IPS-15b (cell line): Measurements from ENCODE around the gene CCNB1IP1.

Experiments
- H3K27me3 ChIP-seq: one replicate; pipeline ENCODE4 v1.6.1; 2013; ENCODE audit warnings: low read length; ENCODE audit not compliant: control insufficient read depth, insufficient read depth
- H3K36me3 ChIP-seq: one replicate; pipeline ENCODE4 v1.6.1; 2013; ENCODE audit warnings: low read length; ENCODE audit not compliant: control insufficient read depth, insufficient read depth
- H3K4me1 ChIP-seq: one replicate; pipeline ENCODE4 v1.6.1; 2013; ENCODE audit warnings: mild to moderate bottlenecking, low read length; ENCODE audit not compliant: control insufficient read depth, insufficient read depth
- H3K4me3 ChIP-seq: one replicate; pipeline ENCODE4 v1.5.1; 2013; ENCODE audit warnings: low read depth, low read length
- H3K9ac ChIP-seq: one replicate; pipeline ENCODE4 v1.6.1; 2013; ENCODE audit warnings: low read depth, mild to moderate bottlenecking, low read length
- H3K9me3 ChIP-seq: one replicate; pipeline ENCODE4 v1.6.1; 2013; ENCODE audit warnings: mild to moderate bottlenecking, low read length; ENCODE audit not compliant: control insufficient read depth, insufficient read depth

The CCNB1IP1 gene

DNA sequence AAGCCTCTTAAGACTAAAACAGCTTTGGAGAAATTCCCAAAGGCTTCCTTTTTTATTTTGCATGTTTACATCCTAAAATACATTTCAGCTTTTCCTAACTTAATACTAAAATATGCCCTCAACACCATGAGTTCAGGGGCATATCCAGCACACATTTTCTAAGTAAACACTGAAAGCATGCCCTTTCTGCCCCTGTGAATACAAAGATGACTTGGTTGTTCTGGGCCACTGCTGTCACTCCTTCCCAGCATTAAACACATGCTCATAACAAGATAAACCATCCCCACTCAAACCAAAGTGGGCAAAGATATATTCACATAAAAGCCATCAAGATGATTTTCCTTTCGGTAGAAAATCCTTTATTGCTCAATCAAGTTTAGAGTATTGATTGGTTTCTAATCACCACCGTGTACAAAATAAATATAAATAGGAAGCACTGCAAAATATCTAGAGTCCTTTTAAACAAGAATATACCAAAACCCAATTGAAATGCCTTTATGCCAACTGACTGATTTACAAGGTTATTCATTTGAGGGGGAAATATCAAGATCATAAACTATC is 1.9 kb downstream of the CCNB1IP1 start:
- peaks cover 9% of the 10 kb centered on the region for H3K36me3 ChIP-seq
- H3K27me3 ChIP-seq, result no peaks in the 10 kb centered on the region
- H3K9ac ChIP-seq, result peak overlapping the region; percentile 16
- peaks cover 5% of the 10 kb centered on the region for H3K4me1 ChIP-seq
- H3K4me3 ChIP-seq, result peak overlapping the region; percentile 45
- H3K9me3 ChIP-seq, result no peaks in the 10 kb centered on the region

DNA sequence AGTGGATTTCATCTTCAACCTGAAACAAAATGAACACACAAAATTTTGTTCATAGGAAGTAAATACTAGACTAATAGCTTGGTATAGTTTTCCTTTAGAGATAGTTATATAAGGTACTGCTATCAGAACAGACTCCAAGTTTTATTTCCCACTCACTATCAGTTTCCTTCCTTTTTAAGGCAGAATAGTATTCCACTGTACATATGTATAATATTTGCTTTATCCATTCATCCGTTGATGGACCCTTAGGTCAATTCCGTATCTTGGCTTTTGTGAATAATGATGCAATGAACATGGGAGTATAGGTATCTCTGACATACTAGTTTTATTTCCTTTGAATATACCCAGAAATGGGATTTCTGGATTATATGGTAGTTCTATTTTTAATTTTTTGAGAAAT is 3.7 kb downstream of the CCNB1IP1 start:
- peaks cover 5% of the 10 kb centered on the region for H3K4me1 ChIP-seq
- no peaks in the 10 kb centered on the region for H3K27me3 ChIP-seq
- H3K9me3 ChIP-seq, result no peaks in the 10 kb centered on the region
- no peak overlapping the region for H3K9ac ChIP-seq
- peaks cover 16% of the 10 kb centered on the region for H3K36me3 ChIP-seq
- no peak overlapping the region for H3K4me3 ChIP-seq

DNA sequence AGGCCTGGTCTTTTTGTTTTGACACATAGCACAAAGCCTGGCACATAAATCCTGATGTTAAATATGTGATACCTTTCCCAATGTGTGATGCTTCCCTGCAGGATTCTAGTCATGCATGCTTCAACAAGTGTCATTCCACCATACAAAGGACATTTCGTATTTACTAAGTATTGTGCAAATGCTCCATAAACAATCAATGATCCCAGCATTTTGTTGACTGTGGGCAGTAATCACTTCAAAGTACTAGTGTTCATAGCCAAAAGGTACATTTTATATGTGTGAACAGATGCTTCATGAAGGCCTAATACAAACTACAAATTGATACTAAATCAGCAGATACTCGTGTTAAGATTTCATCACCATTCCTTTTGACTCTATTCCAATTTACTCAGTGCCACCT is 4.4 kb downstream of the CCNB1IP1 start:
- Histone ChIP-seq H3K9ac (no peak overlapping the region), H3K27me3 (no peaks in the 10 kb centered on the region), H3K4me1 (peaks cover 5% of the 10 kb centered on the region), H3K4me3 (no peak overlapping the region), H3K36me3 (peaks cover 16% of the 10 kb centered on the region), H3K9me3 (no peaks in the 10 kb centered on the region)

DNA sequence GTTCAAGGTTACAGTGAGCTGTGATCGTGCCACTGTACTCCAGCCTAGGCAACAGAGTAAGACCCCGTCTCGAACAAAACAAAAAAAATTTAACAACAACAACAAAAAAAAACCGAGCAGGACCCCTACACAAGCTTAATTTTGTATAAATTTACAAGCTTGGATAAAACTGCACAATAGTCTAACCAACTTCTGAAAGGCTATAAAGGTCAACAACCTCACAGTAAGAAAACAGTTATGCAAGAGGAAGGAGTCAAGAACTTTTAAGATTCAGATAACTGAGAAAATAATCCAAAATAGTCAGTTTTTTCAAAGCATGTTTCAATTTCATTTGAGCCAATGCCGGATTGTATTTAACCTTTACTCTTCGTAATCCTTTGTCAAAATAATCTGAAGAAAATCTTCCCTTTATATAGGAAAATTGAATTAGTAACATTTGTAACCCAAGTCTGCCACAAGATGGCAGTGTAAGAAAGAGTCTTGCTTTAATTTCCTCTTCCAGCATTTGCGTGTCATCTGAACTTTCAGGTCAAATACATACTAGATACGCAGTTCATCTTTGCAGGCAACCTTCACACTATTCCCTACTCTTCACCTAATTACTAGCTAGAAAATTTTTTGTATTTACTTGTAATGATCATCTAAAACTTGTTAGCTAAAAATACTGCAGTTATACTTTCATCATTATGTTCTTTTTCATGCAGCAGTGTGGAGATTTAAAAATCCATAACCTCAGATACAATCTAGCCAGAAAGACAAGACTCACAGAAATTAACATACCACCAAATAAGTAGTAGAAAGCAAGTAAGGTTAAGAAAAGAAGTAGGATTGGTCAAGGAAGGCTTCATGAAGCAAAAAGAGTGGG is 5.8 kb downstream of the CCNB1IP1 start:
- Histone ChIP-seq H3K9me3 (no peaks in the 10 kb centered on the region), H3K4me3 (no peak overlapping the region), H3K27me3 (no peaks in the 10 kb centered on the region), H3K36me3 (peaks cover 16% of the 10 kb centered on the region), H3K9ac (no peak overlapping the region), H3K4me1 (peaks cover 5% of the 10 kb centered on the region)

DNA sequence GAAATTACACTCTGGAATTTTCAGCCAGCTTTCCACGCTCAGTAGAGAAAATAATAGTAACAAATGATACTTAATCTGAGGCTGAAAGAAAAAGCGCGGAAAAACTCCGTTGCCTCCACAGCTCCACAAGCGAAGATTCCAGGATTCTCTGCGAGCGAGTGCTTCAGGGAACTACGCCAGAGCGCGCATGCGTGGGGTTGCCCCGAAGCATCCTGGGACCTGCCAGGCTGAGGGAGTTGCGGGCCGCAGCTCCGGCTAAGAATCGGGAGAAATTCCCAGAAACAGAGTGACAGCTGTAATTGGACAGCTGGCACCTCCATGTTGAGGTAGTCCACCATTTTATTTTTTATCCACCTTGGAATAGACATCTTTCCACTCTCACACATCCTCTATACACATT is 15.4 kb downstream of the CCNB1IP1 start:
- H3K4me1 ChIP-seq, result no peaks in the 10 kb centered on the region
- H3K4me3 ChIP-seq, result no peak overlapping the region
- H3K9ac ChIP-seq, result no peak overlapping the region
- no peaks in the 10 kb centered on the region for H3K27me3 ChIP-seq
- no peaks in the 10 kb centered on the region for H3K9me3 ChIP-seq
- peaks cover 36% of the 10 kb centered on the region for H3K36me3 ChIP-seq

DNA sequence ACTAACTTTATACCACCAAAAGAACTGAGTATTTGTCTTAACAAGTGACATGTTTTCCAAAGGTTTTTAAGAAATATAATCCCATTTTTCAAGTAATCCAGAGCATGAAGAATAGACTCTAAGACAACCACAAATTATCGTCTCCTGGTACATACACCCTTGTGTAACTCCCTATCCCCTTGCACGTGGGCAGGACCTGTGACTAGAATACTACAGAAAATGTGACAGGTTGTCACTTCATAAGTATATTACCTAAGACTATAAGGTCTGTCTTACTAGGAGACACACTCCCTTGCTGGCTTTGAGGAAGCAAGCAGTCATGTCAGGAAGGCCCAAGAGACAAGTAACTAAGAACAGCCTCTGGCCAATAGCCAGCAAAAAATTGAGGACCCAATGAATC is 19.1 kb downstream of the CCNB1IP1 start:
- H3K9ac ChIP-seq, result no peak overlapping the region
- no peaks in the 10 kb centered on the region for H3K9me3 ChIP-seq
- no peak overlapping the region for H3K4me3 ChIP-seq
- peaks cover 40% of the 10 kb centered on the region for H3K36me3 ChIP-seq
- no peaks in the 10 kb centered on the region for H3K27me3 ChIP-seq
- no peaks in the 10 kb centered on the region for H3K4me1 ChIP-seq

DNA sequence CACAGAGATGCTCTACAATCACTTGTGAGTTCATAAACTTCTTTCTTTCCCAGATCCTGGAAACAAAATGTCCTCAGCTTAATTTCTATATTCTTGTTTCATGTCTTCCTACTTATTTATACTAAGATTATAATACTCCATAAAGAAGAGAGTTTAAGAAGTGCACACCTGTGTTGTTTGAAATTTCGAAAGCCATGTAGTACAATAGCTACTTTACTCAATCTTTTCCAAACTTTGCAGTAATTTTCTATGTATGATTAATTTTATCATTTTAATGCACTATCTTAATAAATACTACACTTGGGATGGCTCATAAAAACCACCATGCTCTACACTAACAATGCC is 27.0 kb downstream of the CCNB1IP1 start:
- Histone ChIP-seq H3K4me3 (peak overlapping the region; percentile 94), H3K9me3 (no peaks in the 10 kb centered on the region), H3K27me3 (no peaks in the 10 kb centered on the region), H3K9ac (no peak overlapping the region), H3K4me1 (no peaks in the 10 kb centered on the region), H3K36me3 (no peaks in the 10 kb centered on the region)

DNA sequence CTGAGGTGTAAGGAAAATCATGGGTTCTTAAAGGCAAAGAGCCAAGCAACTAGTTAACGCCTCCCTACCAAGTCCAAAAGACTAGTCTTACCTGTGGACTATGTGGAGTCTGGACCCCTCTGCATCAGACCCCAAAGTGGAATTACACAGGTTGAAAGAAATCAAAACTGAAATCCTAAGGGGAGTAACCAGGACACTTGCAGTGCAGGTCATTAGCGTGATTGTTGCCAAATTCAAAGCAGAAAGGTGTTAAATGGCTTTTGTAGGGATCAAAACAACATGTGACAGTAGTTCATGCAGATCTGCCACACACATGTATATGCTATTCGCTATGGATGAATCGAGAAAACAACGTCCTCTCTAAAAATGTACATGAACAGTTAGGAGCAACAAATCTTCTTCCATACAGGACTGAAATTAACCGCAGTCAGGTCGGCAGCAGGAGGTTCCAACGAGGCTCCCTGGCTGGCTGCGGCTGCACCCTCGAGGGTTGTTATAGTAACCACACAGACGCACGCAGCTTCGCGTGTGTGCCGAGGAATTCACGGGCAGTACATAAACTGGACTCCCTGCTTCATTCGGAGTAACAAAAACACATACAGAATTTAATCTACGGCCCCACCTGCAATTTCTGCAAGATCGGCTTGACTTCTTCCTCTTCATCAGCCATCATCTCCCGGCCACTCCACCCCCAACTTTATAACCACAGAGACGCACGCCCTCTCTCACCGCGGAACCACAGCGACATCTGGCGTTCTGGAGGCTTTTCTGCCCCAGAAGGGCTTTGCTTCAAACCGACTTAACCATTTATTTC is 27.6 kb downstream of the CCNB1IP1 start, which contains the start of gene TTC5:
Gene TTC5, minus strand, starts transcription at position 687 of the 814 bp plus-strand sequence. Its CDS starts 14 bp downstream, at position 673.
- peak within 1 kb of the TSS; percentile 94 for H3K4me3 ChIP-seq
- no peaks in the 10 kb centered on the region for H3K27me3 ChIP-seq
- H3K4me1 ChIP-seq, result no peaks in the 10 kb centered on the region
- peaks cover under 1% of the 10 kb centered on the region for H3K36me3 ChIP-seq
- H3K9me3 ChIP-seq, result no peaks in the 10 kb centered on the region
- H3K9ac ChIP-seq, result peak within 1 kb of the TSS; percentile 73

DNA sequence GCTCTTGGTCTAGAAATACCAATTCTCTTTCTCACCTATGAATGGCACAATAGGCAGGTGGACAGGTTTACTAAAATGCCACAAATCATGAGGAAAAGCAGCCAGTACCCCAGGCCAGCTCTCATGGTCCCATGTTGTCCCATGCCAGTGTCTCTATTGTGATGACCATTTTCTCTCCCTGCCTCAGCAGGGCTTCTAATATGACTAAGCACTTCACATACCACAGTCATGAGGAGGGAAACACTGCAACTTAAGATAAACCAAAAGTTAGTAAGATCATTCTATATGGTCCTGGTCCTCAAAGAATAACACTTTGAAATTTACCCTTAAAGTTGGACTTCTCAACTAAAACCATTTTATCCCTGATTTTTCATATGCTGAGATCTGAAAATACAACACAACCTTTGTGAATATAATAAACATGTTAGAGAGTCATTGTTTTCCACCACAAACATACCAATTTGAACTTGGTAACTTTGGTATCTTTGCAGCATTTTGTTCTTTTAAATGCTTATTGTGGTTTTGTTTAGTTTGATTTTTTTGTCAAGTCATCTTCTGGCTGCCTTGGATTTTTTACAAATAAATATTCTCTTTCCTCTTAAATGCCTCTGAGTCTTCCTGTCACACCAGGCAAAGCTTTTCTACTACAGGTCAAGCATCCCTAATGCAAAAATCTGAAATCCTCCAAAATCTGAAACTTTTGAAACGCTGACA is 30.9 kb downstream of the CCNB1IP1 start:
- no peaks in the 10 kb centered on the region for H3K9me3 ChIP-seq
- H3K36me3 ChIP-seq, result peaks cover 9% of the 10 kb centered on the region
- no peak overlapping the region for H3K9ac ChIP-seq

DNA sequence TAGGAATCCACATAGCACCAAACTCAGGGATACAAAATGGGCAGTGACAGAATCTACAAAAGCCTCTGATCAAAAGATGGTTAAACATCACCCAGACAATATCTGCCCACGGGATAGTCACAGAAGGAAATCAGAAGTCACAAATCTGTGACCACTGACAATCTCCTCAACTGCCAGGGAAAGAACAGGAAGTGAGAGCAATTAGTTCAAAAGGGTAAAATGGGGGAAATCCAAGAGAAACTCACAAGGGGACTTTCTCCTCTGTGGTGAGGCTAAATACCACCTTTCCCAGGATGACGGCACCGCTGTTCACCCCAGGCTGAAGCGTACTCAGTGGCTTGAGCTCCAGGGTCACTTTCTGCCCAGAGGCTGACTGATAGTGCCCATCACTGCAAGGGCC is 38.0 kb downstream of the CCNB1IP1 start:
- Histone ChIP-seq H3K9ac (no peak overlapping the region), H3K4me1 (no peaks in the 10 kb centered on the region), H3K9me3 (no peaks in the 10 kb centered on the region), H3K4me3 (no peak overlapping the region), H3K36me3 (peaks cover 7% of the 10 kb centered on the region), H3K27me3 (no peaks in the 10 kb centered on the region)

More for the DNA sequence above, 30.9 kb downstream of the CCNB1IP1 start:
- Histone ChIP-seq H3K4me1 (no peaks in the 10 kb centered on the region), H3K27me3 (no peaks in the 10 kb centered on the region), H3K4me3 (no peak overlapping the region)

DNA sequence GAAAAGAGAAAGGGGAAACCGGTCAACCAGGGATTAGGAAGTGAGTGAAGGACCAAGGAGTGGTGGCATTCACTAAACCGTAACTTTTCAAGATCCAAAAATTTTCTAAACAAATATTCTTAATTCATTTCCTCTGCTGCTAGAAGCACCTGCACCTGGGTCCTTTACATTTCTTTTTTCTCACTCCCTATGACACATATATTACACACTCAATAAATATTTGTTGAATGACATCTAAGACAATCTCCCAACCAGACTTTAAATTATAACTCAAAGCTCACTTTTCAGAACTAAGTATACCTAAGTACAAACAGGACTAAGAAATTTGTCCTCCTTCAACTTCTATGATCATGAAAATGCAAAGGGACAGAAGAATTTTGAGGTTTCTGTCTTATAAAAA is 38.4 kb downstream of the CCNB1IP1 start:
- H3K9ac ChIP-seq, result no peak overlapping the region
- H3K4me3 ChIP-seq, result no peak overlapping the region
- H3K27me3 ChIP-seq, result no peaks in the 10 kb centered on the region
- H3K4me1 ChIP-seq, result no peaks in the 10 kb centered on the region
- no peaks in the 10 kb centered on the region for H3K9me3 ChIP-seq
- peaks cover 7% of the 10 kb centered on the region for H3K36me3 ChIP-seq
